OCI-LY3 (cell line): ENCODE results near the gene MSI2.

Experiments
- CTCF ChIP-seq: fragments of 200-600, 300-600 bp; sonication (generic); IDR thresholded peaks from 2 replicates; pipeline ENCODE4 v1.5.1; 2014; ENCODE audit warnings: antibody characterized with exemption, low read length, low read depth
- EZH2phosphoT487 ChIP-seq: fragments of 200-600 bp; shearing (Covaris generic); IDR thresholded peaks from 2 replicates; pipeline ENCODE4 v1.6.1; 2018; ENCODE audit warnings: antibody characterized with exemption, mixed run types, low read depth

- TF ChIP-seq CTCF: no peak
- TF ChIP-seq EZH2phosphoT487: no peak
Observed at GRCh38 chr17:57349541-57350247, 93.4 kb downstream of the MSI2 start.
